ENCODE results near the gene MRPL39. TPM values are rescaled to one million over a fixed set of nuclear protein-coding genes. Genes with fewer than 3 reads are reported as not detected.

MRPL39 gene
- total and polyA plus RNA-seq, 2 experiments from 2014 or later = 50.5 to 132 TPM

GRCh38 chr21:25582164-25582790 is 25.0 kb downstream of the MRPL39 start:
- Mint-ChIP-seq H3K27ac (no peak overlapping the region), H3K27me3 (ENCODE audit: insufficient read depth, low read depth, poor library complexity) (no peaks in the 10 kb centered on the region), H3K4me1 (no peaks in the 10 kb centered on the region), H3K9me3 (no peaks in the 10 kb centered on the region), H3K36me3 (ENCODE audit: low read depth) (peaks cover 12% of the 10 kb centered on the region; the same call in 2 of the 3 replicates), H3K4me3 (no peak overlapping the region)
- Histone ChIP-seq H3K4me1 (ENCODE audit: insufficient read depth) (no peaks in the 10 kb centered on the region), H3K79me2 (replicated peaks; ENCODE audit: insufficient read depth) (no peaks in the 10 kb centered on the region), H2AFZ (no peak overlapping the region), H3K36me3 (ENCODE audit: insufficient read depth) (no peaks in the 10 kb centered on the region), H3K27ac (ENCODE audit: low read depth) (no peak overlapping the region), H3F3A (replicated peaks; ENCODE audit: low read depth) (no peaks in the 10 kb centered on the region), H4K20me1 (replicated peaks; ENCODE audit: insufficient read depth) (no peaks in the 10 kb centered on the region), H3K4me3 (no peak overlapping the region), H3K9me2 (ENCODE audit: insufficient read depth) (no peaks in the 10 kb centered on the region), H3K4me2 (no peak overlapping the region), H3K27me3 (ENCODE audit: insufficient read depth) (no peaks in the 10 kb centered on the region)
- TF ChIP-seq STAT1 (IDR thresholded peaks at IDR 0.05; ENCODE audit: unreplicated experiment) (no peak), NANOG (IDR thresholded peaks at IDR 0.05; ENCODE audit: borderline replicate concordance) (no peak), ZNF462 (CRISPR knock-in tag; IDR thresholded peaks at IDR 0.05) (no peak), ZNF331 (CRISPR knock-in tag; IDR thresholded peaks at IDR 0.05; ENCODE audit: low read depth) (no peak), ZNF114 (CRISPR knock-in tag; IDR thresholded peaks at IDR 0.05) (no peak)
- DNase-seq (ENCODE audit: low spot score) (no peak), ATAC-seq (no peak)

- no peak for ATAC-seq
- Histone ChIP-seq H3F3A (replicated peaks; ENCODE audit: low read depth) (no peaks in the 10 kb centered on the region), H3K27me3 (ENCODE audit: insufficient read depth) (no peaks in the 10 kb centered on the region), H3K4me1 (ENCODE audit: insufficient read depth) (no peaks in the 10 kb centered on the region), H3K79me2 (replicated peaks; ENCODE audit: insufficient read depth) (no peaks in the 10 kb centered on the region), H4K20me1 (replicated peaks; ENCODE audit: insufficient read depth) (no peaks in the 10 kb centered on the region), H3K36me3 (ENCODE audit: insufficient read depth) (no peaks in the 10 kb centered on the region), H3K4me2 (no peak overlapping the region), H3K4me3 (no peak overlapping the region), H2AFZ (no peak overlapping the region), H3K9me2 (ENCODE audit: insufficient read depth) (no peaks in the 10 kb centered on the region), H3K27ac (ENCODE audit: low read depth) (no peak overlapping the region)
- no peak for DNase-seq (ENCODE audit: low spot score)
- H3K27me3 Mint-ChIP-seq (ENCODE audit: insufficient read depth, low read depth, poor library complexity) = no peaks in the 10 kb centered on the region
- H3K36me3 Mint-ChIP-seq (ENCODE audit: low read depth) = peaks cover 13% of the 10 kb centered on the region; the same call in 2 of the 3 replicates
- no peaks in the 10 kb centered on the region for H3K9me3 Mint-ChIP-seq
- no peak overlapping the region for H3K27ac Mint-ChIP-seq
- no peaks in the 10 kb centered on the region for H3K4me1 Mint-ChIP-seq
- no peak overlapping the region for H3K4me3 Mint-ChIP-seq
- no peak for TF ChIP-seq CREB1 (CRISPR knock-in tag; IDR thresholded peaks at IDR 0.05; ENCODE audit: low read depth)
- TF ChIP-seq JUNB (IDR thresholded peaks at IDR 0.05; ENCODE audit: unreplicated experiment) = no peak
- no peak for TF ChIP-seq ETS1 (IDR thresholded peaks at IDR 0.05)
- no peak for TF ChIP-seq ZNF114 (CRISPR knock-in tag; IDR thresholded peaks at IDR 0.05)
Measured at GRCh38 chr21:25581582-25581981, 25.7 kb downstream of the MRPL39 start.

All from GM23338 (cell line).